Measurements from ENCODE around the gene ACADL.
A peak's percentile ranks its signal among the peaks of the same experiment; 100 is the strongest.

ACADL gene

DNA sequence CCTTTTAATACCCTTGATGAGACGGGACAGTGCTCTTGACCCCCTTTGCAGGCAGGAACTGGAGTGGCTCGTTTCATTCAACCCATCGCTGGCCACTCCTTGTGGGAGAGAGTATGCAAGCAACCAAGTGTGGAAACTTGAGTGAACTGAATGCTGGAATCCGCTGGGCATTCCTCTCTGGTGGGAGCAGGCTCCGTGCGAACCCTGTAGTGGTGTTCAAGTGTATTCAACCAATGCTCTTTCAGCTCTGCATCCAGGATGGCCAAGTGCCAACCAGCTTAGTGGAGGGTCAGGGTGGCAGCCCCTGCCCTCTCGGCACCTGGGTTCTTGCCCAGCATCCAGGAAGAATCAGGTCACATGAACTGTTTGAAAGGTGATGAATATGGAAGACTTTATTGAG, 3.3 kb upstream of the ACADL start:
- TF ChIP-seq, protein P1, sequence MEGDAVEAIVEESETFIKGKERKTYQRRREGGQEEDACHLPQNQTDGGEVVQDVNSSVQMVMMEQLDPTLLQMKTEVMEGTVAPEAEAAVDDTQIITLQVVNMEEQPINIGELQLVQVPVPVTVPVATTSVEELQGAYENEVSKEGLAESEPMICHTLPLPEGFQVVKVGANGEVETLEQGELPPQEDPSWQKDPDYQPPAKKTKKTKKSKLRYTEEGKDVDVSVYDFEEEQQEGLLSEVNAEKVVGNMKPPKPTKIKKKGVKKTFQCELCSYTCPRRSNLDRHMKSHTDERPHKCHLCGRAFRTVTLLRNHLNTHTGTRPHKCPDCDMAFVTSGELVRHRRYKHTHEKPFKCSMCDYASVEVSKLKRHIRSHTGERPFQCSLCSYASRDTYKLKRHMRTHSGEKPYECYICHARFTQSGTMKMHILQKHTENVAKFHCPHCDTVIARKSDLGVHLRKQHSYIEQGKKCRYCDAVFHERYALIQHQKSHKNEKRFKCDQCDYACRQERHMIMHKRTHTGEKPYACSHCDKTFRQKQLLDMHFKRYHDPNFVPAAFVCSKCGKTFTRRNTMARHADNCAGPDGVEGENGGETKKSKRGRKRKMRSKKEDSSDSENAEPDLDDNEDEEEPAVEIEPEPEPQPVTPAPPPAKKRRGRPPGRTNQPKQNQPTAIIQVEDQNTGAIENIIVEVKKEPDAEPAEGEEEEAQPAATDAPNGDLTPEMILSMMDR (IDR thresholded peaks at IDR 0.05; ENCODE audit: insufficient read depth, low read depth, low read length, missing control alignments), result no peak
- DNase-seq (ENCODE audit: low read depth), result no peak
- H3K4me3 ChIP-seq (ENCODE audit: low read length), result no peak overlapping the region

DNA sequence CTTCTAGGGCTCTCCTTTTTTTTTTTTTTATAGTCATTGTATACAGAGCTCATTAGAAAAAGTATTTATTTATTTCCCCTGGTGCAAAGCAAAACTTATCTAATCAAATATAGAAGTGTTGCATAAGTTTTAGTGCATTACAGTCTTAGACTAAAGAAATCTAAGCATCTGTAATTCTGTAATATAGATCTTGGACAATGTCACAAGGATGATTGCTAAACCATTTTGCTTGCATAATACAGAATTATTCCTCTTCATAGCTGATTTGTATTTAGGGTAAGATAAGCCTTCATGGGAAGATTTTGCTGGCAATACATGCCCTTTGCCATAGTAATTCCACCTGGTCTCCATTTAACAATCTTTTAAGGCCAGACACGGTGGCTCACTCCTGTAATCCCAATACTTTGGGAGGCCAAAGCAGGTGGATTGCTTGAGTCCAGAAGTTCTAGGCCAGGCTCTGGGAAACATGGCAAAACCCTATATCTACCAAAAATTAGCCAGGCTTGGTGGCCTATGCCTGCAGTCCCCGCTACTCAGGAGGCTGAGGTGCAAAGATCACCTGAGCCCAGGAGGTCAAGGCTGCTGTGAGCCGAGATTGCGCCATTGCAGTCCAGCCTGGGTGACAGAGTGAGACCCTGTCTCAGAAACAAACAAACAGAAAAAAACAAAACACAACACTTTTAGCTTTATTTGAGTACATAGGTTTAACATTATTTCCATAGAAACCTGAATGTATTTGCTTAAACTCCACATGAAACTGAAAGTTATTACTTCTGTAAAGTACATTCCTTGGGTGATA, 2.2 kb upstream of the ACADL start:
- TF ChIP-seq, protein P1 (IDR thresholded peaks at IDR 0.05; ENCODE audit: insufficient read depth, low read depth, low read length, missing control alignments), result no peak
- H3K4me3 ChIP-seq (ENCODE audit: low read length), result no peak overlapping the region
- no peak for DNase-seq (ENCODE audit: low read depth)

DNA sequence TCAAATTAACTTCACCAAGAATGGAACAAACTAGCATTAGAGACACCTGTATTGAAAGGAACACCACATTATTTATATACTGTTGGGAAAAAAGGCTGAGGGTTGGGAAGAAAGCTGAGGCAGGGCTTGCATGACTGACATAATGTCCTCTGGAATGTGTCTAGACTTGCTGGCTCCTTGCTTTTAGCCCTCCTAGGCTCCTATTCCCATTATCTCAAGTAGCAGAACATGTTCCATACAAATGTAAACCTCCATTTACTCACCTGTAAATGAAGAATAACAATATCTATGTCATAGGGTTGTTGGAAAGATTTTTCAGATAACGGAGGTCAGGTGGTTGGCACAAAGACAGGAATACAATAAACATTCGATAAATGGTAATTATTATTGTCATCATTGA, 976 bp upstream of the ACADL start:
- DNase-seq (ENCODE audit: low read depth), result peak; percentile 48
- TF ChIP-seq, protein P1 (IDR thresholded peaks at IDR 0.05; ENCODE audit: insufficient read depth, low read depth, low read length, missing control alignments), result no peak
- no peak overlapping the region for H3K4me3 ChIP-seq (ENCODE audit: low read length)

DNA sequence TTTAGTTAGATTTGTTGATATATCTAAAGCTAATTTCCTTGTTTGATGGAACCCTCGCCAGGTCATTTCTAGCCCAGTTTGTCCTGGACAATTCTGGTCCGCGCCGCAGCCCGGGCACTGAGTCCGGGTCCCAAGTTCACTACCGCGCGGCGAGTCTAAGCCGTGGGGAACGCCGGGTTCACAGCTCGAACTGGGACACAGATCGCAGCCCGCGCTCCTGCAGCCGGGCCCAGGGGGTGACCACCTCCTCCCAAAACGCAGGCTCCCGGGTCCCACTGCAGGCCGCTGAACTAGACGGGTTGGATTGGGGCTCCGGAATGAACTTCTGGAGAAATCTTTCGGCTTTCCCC, 681 bp downstream of the ACADL start:
- TF ChIP-seq, protein P1 (IDR thresholded peaks at IDR 0.05; ENCODE audit: insufficient read depth, low read depth, low read length, missing control alignments), result no peak
- H3K4me3 ChIP-seq (ENCODE audit: low read length), result peak overlapping the region; percentile 62

DNA sequence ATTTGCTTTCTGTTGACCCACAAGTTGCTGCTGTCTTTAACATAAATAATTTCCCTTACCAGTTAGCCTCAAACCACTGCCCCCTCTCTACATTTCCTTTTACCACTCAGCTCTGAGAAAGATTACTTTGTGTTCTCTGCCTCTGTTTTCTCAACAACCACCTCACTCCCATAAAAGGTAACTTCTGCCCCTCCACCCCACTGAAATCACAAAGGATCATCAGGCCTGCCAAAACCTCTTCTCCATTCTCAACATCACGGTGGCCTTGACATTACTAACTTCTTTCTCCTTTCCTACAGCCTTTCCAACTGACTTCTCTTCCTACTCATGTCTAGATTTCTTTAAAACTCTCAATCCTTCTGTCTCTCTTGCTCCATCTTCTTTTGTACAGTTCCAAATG, 10.1 kb downstream of the ACADL start:
- TF ChIP-seq, protein P1 (IDR thresholded peaks at IDR 0.05; ENCODE audit: insufficient read depth, low read depth, low read length, missing control alignments), result no peak
- no peak for DNase-seq (ENCODE audit: low read depth)
- H3K4me3 ChIP-seq (ENCODE audit: low read length), result no peak overlapping the region

More for the DNA sequence above, 681 bp downstream of the ACADL start:
- DNase-seq (ENCODE audit: low read depth), result no peak

DNA sequence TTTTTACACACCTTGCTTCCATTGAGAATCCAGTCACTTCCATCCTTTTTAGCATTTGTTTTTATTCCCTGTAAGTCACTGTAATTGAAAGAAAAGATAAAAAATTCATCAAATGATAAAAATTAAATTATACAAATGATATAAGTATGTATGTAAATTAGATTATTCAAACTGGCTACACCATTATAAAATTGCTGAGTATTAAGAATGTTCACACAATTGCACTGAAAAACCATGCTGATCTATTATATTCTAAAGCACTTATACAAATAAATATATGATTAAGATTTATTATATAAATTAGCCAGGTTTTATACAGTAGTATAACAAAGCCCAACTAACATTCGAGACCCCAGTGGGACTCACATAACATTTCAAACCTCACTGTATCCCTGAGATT, 15.1 kb downstream of the ACADL start:
- no peak for DNase-seq (ENCODE audit: low read depth)
- no peak overlapping the region for H3K4me3 ChIP-seq (ENCODE audit: low read length)
- TF ChIP-seq, protein P1 (IDR thresholded peaks at IDR 0.05; ENCODE audit: insufficient read depth, low read depth, low read length, missing control alignments), result no peak

DNA sequence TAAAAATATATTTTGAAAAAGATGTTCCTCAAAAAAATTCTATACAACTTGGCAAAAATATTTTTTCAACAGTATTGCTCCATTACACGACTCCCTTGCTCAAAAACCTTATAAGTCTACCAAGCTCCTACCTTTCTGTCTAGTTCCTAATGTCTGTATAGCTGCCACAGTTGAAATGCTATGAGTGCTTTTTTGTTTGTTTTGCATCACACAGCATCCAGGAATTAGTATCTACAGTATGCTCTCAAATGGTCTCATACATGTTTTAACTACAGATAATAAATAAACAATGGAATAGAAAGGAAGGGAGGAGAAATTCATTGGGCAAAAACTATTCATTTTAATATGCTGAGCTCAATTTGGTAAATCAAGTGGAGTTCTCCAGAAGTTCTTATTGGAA, 17.3 kb downstream of the ACADL start:
- DNase-seq (ENCODE audit: low read depth), result no peak
- H3K4me3 ChIP-seq (ENCODE audit: low read length), result no peak overlapping the region
- TF ChIP-seq, protein P1 (IDR thresholded peaks at IDR 0.05; ENCODE audit: insufficient read depth, low read depth, low read length, missing control alignments), result no peak

All from epithelial cell of esophagus (primary cell).